ENCODE data around the gene GLI2. TPM values are rescaled to one million over a fixed set of nuclear protein-coding genes. Genes with fewer than 3 reads are reported as not detected.

Gene GLI2
- total RNA-seq, 1 experiment from 2014 or later = 6.2 TPM

DNA sequence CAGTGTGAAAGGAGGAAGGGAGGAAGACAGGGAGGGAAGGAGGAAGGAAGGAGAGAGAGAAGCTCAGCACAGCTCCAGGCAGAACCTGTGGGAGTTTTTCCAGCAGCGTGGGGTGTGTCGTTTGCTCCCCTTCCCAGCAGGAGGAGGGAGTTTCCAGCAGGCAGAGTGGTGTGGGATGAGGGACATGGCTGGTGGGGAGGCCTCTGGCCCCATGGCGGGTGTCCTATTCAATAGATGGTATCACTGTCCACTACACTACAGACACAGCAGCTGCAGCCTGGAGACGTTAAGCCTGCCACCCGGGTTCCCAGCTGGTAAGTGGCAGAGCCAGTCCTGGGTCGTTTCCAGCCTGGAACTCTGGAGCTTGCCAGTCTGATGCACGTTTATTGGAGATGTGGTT, 44.7 kb downstream of the GLI2 start:
- no peaks in the 10 kb centered on the region for H3K27me3 ChIP-seq (ENCODE audit: control insufficient read depth, insufficient read depth, low read length)
- H3K4me1 ChIP-seq (ENCODE audit: control insufficient read depth, insufficient read depth, low read length) = peaks cover 12% of the 10 kb centered on the region
- peak; percentile 44 for ATAC-seq

DNA sequence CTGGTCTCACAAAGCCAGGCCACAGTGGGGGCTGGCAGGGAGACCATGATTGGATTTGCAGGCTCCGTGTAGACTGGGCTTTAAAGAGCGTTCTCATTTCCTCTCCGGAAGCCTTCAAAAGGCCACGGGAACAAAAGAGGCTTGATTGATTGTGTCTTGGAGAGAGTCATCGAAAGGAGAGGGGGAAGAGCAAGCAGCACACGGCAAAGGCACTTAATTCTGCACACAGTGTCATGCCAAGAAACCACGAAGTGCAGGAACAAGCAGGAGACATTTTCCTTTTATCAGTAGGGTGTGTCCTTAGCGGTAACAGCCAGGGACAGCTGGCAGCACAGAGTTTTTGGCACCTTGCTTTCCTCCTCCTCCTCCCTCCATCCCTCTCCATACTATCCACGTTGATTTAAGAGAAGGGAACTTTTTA, 47.7 kb downstream of the GLI2 start:
- ChIA-PET POLR2A (no interaction called here), CTCF (no interaction called here)
- intact Hi-C loops (cut with micrococcal nuclease; ENCODE audit: unreplicated experiment) = no loop called here
- DNase-seq (ENCODE audit: low read depth, low spot score) (no peak), ATAC-seq (no peak)
- no peaks in the 10 kb centered on the region for H3K36me3 ChIP-seq (ENCODE audit: control insufficient read depth, insufficient read depth, low read length)
- TF ChIP-seq SIN3A (IDR thresholded peaks at IDR 0.05; ENCODE audit: borderline replicate concordance, insufficient read depth, low read depth, low read length) (no peak), POLR2AphosphoS5 (IDR thresholded peaks at IDR 0.05; ENCODE audit: low read depth, low read length) (no peak), TCF7L2 (IDR thresholded peaks at IDR 0.05; ENCODE audit: low read depth, low read length) (no peak)
- TF ChIP-seq, protein P1, sequence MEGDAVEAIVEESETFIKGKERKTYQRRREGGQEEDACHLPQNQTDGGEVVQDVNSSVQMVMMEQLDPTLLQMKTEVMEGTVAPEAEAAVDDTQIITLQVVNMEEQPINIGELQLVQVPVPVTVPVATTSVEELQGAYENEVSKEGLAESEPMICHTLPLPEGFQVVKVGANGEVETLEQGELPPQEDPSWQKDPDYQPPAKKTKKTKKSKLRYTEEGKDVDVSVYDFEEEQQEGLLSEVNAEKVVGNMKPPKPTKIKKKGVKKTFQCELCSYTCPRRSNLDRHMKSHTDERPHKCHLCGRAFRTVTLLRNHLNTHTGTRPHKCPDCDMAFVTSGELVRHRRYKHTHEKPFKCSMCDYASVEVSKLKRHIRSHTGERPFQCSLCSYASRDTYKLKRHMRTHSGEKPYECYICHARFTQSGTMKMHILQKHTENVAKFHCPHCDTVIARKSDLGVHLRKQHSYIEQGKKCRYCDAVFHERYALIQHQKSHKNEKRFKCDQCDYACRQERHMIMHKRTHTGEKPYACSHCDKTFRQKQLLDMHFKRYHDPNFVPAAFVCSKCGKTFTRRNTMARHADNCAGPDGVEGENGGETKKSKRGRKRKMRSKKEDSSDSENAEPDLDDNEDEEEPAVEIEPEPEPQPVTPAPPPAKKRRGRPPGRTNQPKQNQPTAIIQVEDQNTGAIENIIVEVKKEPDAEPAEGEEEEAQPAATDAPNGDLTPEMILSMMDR (IDR thresholded peaks at IDR 0.05) = no peak
- TF ChIP-seq, protein P2, sequence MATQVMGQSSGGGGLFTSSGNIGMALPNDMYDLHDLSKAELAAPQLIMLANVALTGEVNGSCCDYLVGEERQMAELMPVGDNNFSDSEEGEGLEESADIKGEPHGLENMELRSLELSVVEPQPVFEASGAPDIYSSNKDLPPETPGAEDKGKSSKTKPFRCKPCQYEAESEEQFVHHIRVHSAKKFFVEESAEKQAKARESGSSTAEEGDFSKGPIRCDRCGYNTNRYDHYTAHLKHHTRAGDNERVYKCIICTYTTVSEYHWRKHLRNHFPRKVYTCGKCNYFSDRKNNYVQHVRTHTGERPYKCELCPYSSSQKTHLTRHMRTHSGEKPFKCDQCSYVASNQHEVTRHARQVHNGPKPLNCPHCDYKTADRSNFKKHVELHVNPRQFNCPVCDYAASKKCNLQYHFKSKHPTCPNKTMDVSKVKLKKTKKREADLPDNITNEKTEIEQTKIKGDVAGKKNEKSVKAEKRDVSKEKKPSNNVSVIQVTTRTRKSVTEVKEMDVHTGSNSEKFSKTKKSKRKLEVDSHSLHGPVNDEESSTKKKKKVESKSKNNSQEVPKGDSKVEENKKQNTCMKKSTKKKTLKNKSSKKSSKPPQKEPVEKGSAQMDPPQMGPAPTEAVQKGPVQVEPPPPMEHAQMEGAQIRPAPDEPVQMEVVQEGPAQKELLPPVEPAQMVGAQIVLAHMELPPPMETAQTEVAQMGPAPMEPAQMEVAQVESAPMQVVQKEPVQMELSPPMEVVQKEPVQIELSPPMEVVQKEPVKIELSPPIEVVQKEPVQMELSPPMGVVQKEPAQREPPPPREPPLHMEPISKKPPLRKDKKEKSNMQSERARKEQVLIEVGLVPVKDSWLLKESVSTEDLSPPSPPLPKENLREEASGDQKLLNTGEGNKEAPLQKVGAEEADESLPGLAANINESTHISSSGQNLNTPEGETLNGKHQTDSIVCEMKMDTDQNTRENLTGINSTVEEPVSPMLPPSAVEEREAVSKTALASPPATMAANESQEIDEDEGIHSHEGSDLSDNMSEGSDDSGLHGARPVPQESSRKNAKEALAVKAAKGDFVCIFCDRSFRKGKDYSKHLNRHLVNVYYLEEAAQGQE (IDR thresholded peaks at IDR 0.05; ENCODE audit: insufficient read depth in 1 of 2, low read depth in 2 of 2, low read length in 1 of 2) = no peak
- H3K27ac ChIP-seq (ENCODE audit: low read length) = no peak overlapping the region
- H3K27me3 ChIP-seq (ENCODE audit: control insufficient read depth, insufficient read depth, low read length) = no peaks in the 10 kb centered on the region
- H3K4me3 ChIP-seq (ENCODE audit: low read depth in 2 of 2, low read length in 2 of 2) = no peak overlapping the region
- in situ Hi-C loops (cut with HindIII; ENCODE audit: low pct_unique_long_range_greater_than_20kb, low sequenced_read_pairs) = no loop called here
- H3K4me1 ChIP-seq (ENCODE audit: control insufficient read depth, insufficient read depth, low read length) = peaks cover 12% of the 10 kb centered on the region; the same call in 1 of the 2 replicates
- no peaks in the 10 kb centered on the region for H3K9me3 ChIP-seq (ENCODE audit: control insufficient read depth, insufficient read depth, low read depth, low read length)
- no TSS peak for BruUV-seq (replicated peaks)

More for the DNA sequence above, 44.7 kb downstream of the GLI2 start:
- in situ Hi-C loops (cut with HindIII; ENCODE audit: low pct_unique_long_range_greater_than_20kb, low sequenced_read_pairs) (no loop called here), intact Hi-C loops (cut with micrococcal nuclease; ENCODE audit: unreplicated experiment) (no loop called here)
- H3K9me3 ChIP-seq (ENCODE audit: control insufficient read depth, insufficient read depth, low read depth, low read length) = no peaks in the 10 kb centered on the region
- CTCF ChIA-PET = no interaction called here
- no peak overlapping the region for H3K27ac ChIP-seq (ENCODE audit: low read length)
- TF ChIP-seq, protein P1 (IDR thresholded peaks at IDR 0.05) = no peak
- TF ChIP-seq SIN3A (IDR thresholded peaks at IDR 0.05; ENCODE audit: borderline replicate concordance, insufficient read depth, low read depth, low read length) (no peak), TCF7L2 (IDR thresholded peaks at IDR 0.05; ENCODE audit: low read depth, low read length) (no peak), POLR2AphosphoS5 (IDR thresholded peaks at IDR 0.05; ENCODE audit: low read depth, low read length) (no peak)
- TF ChIP-seq, protein P2 (IDR thresholded peaks at IDR 0.05; ENCODE audit: insufficient read depth in 1 of 2, low read depth in 2 of 2, low read length in 1 of 2) = no peak
- DNase-seq (ENCODE audit: low read depth, low spot score) = no peak
- POLR2A ChIA-PET = interaction anchor here (0.6 to 0.7 kb wide), 2 partner anchors 39 to 67 kb away, joined by 4 to 5 read pairs; no protein-coding TSS in a partner anchor
- H3K4me3 ChIP-seq (ENCODE audit: low read depth in 2 of 2, low read length in 2 of 2) = no peak overlapping the region
- no TSS peak for BruUV-seq (replicated peaks)
- no peaks in the 10 kb centered on the region for H3K36me3 ChIP-seq (ENCODE audit: control insufficient read depth, insufficient read depth, low read length)
